ENCODE results near the gene ANKRD22.

ANKRD22 gene

DNA sequence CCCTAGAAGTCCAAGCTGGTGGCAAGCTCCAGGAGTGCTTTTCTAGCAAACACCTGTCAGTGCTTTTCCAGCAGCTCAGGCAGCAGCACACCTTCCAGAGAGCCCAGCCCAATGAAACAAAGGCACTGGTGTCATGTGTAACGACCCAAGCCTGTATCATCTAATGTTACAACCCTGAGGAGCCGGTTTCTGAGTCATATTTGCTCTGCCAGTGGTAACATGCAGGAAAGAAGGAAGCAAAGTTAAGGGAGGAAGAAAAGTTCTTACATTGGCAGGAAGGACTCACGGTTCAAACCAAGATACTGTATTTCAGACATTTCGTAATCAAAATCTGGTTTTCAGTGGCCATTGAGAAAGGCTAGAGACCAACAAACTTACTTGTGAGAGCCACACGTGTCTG, at the start of gene ANKRD22:
Gene ANKRD22, minus strand, starts transcription at position 139 of the 400 bp plus-strand sequence. CDS start 237 bp downstream, outside the sequence.
- Mint-ChIP-seq H3K36me3 (no peaks in the 10 kb centered on the region), H3K4me1 (no peaks in the 10 kb centered on the region), H3K9me3 (no peaks in the 10 kb centered on the region), H3K27me3 (no peaks in the 10 kb centered on the region), H3K4me3 (no peak within 1 kb of the TSS), H3K27ac (no peak within 1 kb of the TSS)
- no peak for ATAC-seq

DNA sequence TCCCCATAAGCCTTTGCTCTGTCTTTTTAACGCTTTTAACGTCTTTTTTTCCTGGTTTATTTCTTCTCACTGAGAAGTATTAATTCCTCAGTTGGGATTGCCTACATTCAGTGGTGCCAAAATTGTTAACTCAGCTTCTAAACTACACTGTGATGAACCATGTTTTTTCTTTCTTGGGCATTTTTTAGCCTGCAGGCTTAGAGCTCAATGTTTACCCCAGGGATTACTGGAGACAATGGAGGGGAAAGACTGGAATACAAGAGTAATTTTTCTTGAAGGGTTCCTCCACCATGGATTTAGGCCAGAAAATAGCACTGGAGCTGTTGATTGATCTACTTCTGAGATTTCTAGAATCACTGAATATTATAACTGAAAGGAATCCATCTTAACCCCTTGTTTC, 48.2 kb upstream of the ANKRD22 start:
- Mint-ChIP-seq H3K36me3 (peaks cover 33% of the 10 kb centered on the region), H3K4me1 (peaks cover 62% of the 10 kb centered on the region), H3K27ac (peak overlapping the region; percentile 93), H3K4me3 (no peak overlapping the region), H3K9me3 (no peaks in the 10 kb centered on the region), H3K27me3 (no peaks in the 10 kb centered on the region)
- ATAC-seq: no peak

DNA sequence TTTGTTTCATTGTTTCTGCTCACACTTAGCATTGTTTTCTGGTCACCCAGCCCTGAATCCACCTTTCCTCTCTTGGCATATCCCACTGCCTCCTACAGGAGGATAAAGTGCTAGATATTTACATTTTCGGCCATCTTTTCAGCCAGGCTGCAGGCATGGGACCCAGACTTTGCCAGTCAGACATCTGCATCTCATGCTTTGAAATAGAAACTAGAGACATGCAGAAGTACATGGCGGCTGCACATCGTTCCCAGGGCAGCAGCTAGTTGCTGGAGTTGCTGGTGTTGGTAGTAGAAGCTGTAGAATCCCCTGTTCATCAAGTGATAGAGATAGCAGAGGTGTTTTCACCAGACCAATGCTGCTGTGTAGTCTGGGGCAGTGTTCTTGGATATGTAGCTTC, 47.1 kb upstream of the ANKRD22 start:
- H3K4me3 Mint-ChIP-seq: peak overlapping the region; percentile 67
- H3K9me3 Mint-ChIP-seq: no peaks in the 10 kb centered on the region
- H3K36me3 Mint-ChIP-seq: peaks cover 38% of the 10 kb centered on the region
- H3K27me3 Mint-ChIP-seq: no peaks in the 10 kb centered on the region
- H3K27ac Mint-ChIP-seq: peak overlapping the region; percentile 93
- ATAC-seq: no peak
- H3K4me1 Mint-ChIP-seq: peaks cover 62% of the 10 kb centered on the region

DNA sequence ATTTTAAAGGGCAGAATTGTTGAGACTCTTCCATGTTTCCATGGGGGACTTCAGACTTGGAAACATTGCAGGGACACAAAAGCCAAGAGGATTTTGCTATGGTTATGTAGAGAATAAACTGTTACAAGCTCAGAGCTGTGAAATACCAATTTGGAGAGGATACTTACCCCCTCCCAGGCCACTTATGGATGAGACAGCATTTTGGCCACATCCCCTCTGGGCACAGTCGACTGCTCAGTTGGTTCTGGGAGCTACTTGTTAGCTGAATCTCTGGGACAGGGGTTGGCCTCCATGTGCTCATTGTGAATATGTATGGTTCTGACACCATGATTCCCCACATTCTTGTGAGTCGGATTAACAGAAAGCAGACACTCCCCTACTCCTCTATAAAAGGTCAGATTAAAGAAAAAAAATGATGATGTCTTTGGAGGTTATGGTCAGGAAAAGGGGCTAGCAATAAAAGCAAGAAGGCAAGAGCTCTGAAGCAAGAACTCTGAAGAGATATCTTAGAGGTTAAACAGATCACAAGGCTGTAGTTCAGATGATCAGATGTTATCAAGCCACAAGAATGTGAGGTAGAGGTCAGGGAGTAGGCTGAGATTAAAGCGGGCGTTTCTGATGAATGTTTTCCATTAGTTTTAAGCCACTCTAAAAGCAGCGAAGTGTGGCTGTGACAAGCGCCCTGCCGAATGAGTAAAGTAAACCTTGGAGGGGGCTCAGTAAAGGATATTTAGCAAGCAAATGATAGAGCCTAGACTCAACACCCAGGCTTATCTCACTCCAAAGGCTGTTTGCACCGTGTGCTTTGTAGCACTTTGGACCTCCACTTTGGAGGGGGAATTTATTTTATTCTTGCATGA, 45.6 kb upstream of the ANKRD22 start:
- Mint-ChIP-seq H3K27me3 (no peaks in the 10 kb centered on the region), H3K9me3 (no peaks in the 10 kb centered on the region), H3K27ac (peak overlapping the region; percentile 93), H3K4me3 (peak overlapping the region; percentile 54), H3K4me1 (peaks cover 57% of the 10 kb centered on the region), H3K36me3 (peaks cover 26% of the 10 kb centered on the region)
- peak; percentile 56 for ATAC-seq

DNA sequence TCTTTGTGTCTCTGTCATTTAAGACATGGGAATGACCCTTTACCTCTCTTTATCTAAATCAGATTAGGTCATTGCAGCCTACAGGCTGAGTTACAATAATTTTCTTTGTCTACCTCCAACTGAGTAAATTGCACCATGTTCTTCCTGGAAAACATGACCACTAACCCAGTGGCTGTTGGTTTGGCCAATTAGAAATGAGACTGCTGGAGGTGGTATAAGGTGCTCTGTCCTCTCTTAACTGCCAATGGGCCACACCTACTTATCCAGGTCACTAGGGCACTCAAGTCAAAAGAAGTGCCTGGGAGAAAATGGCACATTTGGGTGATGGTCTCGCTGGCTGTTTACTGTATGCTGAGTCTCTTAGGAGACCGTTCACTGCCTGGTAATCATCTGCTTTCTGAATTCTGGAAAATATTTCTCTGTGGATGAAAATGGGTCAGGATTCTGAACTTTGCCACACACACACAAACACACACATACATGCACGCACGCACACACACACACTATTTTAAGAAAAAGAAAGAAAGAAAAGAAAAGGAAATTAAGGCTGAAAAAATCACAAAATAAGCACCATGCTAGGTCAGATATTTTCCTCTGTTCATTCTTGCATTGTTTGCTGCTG, 44.8 kb upstream of the ANKRD22 start:
- H3K4me3 Mint-ChIP-seq: peak overlapping the region; percentile 54
- peaks cover 25% of the 10 kb centered on the region for H3K36me3 Mint-ChIP-seq
- H3K27me3 Mint-ChIP-seq: no peaks in the 10 kb centered on the region
- peak overlapping the region; percentile 93 for H3K27ac Mint-ChIP-seq
- no peak for ATAC-seq
- peaks cover 53% of the 10 kb centered on the region for H3K4me1 Mint-ChIP-seq
- no peaks in the 10 kb centered on the region for H3K9me3 Mint-ChIP-seq

DNA sequence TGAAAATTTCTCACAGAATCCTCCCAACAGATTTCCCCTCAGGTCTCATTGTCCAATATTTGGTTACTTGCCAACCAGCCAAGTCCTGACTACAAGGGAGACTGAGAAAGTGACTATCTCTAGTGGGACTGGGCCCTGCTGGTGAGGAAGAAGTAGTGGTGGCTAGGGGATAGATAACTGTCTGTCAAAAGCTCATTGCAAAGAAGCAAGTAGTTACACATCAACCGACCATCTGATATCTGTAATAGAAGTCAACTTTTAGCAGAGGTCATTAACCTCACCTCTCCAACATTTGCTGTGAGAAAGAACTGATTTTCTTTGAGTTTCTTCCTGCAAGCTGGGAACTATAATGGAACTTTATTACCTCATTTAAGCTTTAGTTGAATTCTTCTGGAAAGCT, 43.6 kb upstream of the ANKRD22 start:
- Mint-ChIP-seq H3K36me3 (peaks cover 25% of the 10 kb centered on the region), H3K4me3 (no peak overlapping the region), H3K9me3 (no peaks in the 10 kb centered on the region), H3K27ac (no peak overlapping the region), H3K27me3 (no peaks in the 10 kb centered on the region), H3K4me1 (peaks cover 53% of the 10 kb centered on the region)
- no peak for ATAC-seq

DNA sequence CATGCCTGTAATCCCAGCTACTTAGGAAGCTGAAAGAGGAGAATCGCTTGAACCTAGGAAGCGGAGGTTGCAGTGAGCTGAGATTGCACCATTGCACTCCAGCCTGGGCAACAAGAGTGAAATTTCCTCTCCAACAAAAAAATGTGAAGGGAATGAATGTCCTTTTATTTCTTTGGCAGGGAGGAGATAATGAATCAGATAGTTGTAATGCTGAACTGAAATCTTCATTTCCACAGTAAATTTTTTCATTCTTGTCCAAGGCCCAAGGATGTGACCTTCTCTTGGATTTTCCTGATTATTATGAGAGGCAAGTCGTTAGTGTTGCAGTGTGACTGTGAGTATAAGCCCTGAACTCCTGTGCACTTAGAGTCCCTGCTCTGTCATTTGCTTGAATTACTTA, 42.0 kb upstream of the ANKRD22 start:
- H3K36me3 Mint-ChIP-seq: peaks cover 19% of the 10 kb centered on the region
- H3K27ac Mint-ChIP-seq: no peak overlapping the region
- no peaks in the 10 kb centered on the region for H3K27me3 Mint-ChIP-seq
- H3K4me3 Mint-ChIP-seq: no peak overlapping the region
- ATAC-seq: no peak
- H3K9me3 Mint-ChIP-seq: no peaks in the 10 kb centered on the region
- H3K4me1 Mint-ChIP-seq: peaks cover 51% of the 10 kb centered on the region

DNA sequence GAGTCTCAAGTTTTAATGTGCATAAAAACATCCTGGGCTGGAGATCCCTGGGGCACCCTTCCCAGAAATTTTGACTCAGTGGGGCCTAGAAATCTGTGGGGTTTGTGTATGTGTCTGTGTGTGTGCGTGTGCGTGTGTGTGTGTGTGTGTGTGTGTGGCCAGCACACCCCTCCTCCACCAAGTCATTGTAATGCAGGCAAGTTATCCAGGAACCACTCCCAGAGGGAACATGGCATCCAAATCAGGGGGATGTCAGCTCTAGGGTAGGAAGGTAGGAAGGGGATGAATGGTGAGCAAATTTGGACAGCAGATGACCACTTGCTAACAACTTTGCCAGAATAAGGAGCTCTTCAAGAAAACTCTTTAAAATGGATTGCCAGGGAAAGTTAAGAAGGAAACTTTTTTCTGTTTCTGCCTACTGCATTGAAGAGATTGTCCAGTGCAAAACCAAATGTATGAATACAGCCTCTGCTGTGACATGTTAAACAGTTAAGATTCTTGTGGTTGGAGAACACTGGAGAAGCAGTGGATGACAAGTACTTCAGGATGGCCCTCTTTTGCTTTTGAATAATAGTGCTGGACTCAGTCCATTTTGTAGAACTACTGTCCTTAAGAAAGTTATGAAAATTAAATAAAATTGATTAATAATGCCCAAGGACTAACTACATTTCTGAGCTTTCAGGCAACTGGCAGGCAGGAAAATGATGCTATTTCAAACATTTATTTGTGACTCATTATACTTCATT, 40.8 kb upstream of the ANKRD22 start:
- Mint-ChIP-seq H3K4me3 (no peak overlapping the region), H3K4me1 (peaks cover 49% of the 10 kb centered on the region), H3K27me3 (no peaks in the 10 kb centered on the region), H3K9me3 (no peaks in the 10 kb centered on the region), H3K27ac (no peak overlapping the region), H3K36me3 (peaks cover 19% of the 10 kb centered on the region)
- no peak for ATAC-seq

DNA sequence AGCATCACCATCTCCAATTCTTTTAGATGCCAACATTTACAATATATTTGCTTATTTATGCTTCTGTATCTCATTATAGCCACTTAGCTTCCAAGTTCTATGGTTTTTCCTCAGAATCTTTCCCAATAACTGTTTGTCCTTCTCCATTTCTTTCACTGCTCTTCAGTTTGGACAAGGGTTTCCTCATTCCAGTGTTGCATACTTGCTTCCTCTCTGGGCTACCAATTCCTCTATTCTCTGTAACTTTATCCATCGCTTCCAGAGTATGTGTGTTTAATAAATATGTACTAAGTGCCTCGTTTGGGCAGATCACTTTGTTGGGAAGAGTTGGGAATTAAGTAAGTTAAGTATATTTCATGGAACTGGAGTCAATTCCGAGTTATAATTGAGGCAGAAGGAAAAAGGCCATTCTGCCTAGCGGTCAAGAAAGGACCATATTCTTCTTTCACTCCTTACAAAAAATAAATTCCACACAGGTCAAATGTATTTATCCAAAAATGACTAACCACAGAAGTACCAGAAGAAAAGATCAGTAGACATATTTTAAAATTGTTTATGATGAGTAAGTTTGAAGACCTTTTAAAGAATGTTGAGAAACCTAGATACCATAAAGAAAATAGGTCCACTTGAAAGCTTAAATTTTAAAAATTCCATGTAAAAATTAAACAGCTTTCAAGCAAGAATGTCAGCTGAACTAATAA, 39.2 kb upstream of the ANKRD22 start:
- no peaks in the 10 kb centered on the region for H3K27me3 Mint-ChIP-seq
- no peak overlapping the region for H3K27ac Mint-ChIP-seq
- H3K9me3 Mint-ChIP-seq: no peaks in the 10 kb centered on the region
- H3K36me3 Mint-ChIP-seq: peaks cover 14% of the 10 kb centered on the region
- H3K4me1 Mint-ChIP-seq: peaks cover 40% of the 10 kb centered on the region
- ATAC-seq: no peak
- no peak overlapping the region for H3K4me3 Mint-ChIP-seq

DNA sequence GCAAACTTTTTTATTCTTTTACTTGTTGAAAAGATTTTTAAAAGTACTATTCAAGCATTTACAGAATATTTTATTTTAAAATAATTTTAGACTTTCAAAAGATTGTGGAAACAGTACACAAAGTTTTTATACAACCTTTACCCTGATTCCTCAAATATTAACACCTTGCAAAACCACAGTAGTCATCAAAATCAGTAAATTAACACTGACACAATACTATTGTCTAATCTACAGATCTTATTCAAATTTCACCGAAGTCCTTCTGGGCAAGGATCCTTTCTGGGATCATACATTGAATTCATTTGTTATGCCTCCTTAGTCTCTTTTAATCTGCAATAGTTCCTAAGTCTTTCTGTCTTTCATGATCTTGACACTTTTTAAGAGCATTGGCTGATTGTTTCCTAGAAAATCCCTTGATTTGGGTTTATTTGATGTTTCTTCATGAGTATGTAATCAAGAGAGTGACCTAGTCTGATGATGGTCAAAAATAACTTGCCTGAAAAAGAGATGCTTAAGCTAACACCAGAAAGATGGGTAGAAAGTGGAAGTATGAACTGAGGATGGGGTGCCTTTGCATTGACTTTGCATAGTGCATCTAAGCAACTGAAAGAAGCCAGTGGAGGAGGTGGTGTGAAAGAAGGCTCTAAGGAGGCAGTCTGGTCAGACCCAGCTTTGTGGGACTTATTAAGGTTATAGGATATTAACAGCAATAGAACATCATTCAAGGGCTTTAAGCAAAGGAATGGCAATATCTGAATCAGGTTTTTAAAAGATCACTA, 38.1 kb upstream of the ANKRD22 start:
- ATAC-seq: peak; percentile 58
- peak overlapping the region; percentile 34 for H3K27ac Mint-ChIP-seq
- H3K4me3 Mint-ChIP-seq: peak overlapping the region; percentile 5
- H3K36me3 Mint-ChIP-seq: peaks cover 14% of the 10 kb centered on the region
- no peaks in the 10 kb centered on the region for H3K27me3 Mint-ChIP-seq
- no peaks in the 10 kb centered on the region for H3K9me3 Mint-ChIP-seq
- H3K4me1 Mint-ChIP-seq: peaks cover 51% of the 10 kb centered on the region

DNA sequence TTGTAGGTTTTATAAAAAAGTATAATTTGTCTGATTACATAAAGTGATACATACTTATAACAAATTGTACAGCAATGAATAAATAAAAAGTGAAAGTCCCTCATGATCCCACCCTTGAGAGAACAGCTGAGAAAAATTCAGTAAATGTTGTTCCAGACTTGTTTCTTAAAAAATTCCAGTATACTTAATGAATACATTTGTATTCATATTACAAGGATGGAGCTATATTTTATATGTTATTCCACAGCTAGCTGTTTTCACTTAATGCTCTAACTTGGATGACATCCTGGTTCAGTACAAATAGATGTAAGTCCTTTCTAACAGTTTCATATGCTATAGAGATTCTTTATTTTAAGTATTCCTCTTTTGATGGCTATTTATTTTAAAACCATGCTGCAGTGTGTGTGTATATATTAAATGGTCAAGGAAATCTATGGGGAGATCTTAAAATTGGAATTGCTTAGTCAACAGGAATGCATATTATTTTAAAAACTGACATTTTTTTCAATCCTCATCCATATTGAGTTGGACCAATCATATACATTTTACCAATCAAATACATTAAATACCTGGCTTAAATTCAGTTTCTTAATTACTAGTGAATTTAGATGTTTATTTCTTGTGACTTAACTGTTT, 37.3 kb upstream of the ANKRD22 start:
- Mint-ChIP-seq H3K36me3 (peaks cover 8% of the 10 kb centered on the region), H3K4me3 (peak overlapping the region; percentile 61), H3K4me1 (peaks cover 58% of the 10 kb centered on the region), H3K27me3 (no peaks in the 10 kb centered on the region), H3K9me3 (no peaks in the 10 kb centered on the region), H3K27ac (peak overlapping the region; percentile 66)
- no peak for ATAC-seq

DNA sequence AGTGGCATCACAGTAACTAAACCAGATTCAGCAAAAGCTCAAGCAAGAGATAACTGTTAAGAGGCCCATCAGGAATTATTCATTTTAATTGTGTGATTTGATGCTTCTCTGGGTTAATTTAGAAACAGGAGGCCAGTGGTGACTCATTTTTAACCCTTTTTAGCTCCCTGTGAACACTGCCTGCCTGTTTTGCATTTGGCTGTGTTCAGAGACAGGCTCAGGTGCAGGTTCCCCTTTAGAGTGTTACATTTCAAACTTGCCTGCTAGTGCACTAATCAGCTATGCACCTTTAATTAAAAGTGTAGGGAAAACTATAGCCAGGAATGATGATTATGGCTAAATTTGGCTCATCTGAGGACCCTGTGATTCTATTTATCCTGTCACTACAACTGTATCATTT, 34.9 kb upstream of the ANKRD22 start:
- H3K4me1 Mint-ChIP-seq: peaks cover 70% of the 10 kb centered on the region
- H3K36me3 Mint-ChIP-seq: peaks cover 8% of the 10 kb centered on the region
- no peaks in the 10 kb centered on the region for H3K27me3 Mint-ChIP-seq
- peak; percentile 86 for ATAC-seq
- peak overlapping the region; percentile 40 for H3K4me3 Mint-ChIP-seq
- H3K27ac Mint-ChIP-seq: peak overlapping the region; percentile 66
- H3K9me3 Mint-ChIP-seq: no peaks in the 10 kb centered on the region

DNA sequence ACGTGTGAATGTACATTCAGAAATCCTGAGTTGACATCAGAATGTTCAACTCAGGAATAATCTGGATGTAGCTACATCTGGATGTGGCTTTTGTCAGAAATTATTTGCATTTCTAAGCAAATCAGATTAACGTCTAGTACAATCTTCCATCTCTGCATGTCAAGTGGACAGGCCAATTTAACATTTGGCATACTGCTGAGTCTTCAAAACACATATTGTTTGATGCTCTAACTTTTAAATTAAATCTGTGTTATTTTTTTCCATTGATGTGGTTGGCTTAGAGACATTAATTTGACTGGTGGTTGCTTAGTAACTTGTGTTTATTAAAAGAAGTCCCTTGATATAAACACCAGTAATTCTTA, 31.8 kb upstream of the ANKRD22 start:
- H3K27ac Mint-ChIP-seq: peak overlapping the region; percentile 90
- H3K9me3 Mint-ChIP-seq: no peaks in the 10 kb centered on the region
- no peaks in the 10 kb centered on the region for H3K27me3 Mint-ChIP-seq
- peaks cover 55% of the 10 kb centered on the region for H3K4me1 Mint-ChIP-seq
- H3K4me3 Mint-ChIP-seq: peak overlapping the region; percentile 77
- peaks cover 8% of the 10 kb centered on the region for H3K36me3 Mint-ChIP-seq
- ATAC-seq: no peak
